HG02938 (cell line): Measurements from ENCODE around the gene IFIT1B.

ENCODE experiments used
- ATAC-seq: cut with Tn5 transposase; IDR thresholded peaks from one replicate; pipeline ENCODE4 v1.9.1; 2021; ENCODE audit warnings: mild to moderate bottlenecking, moderate library complexity; ENCODE audit not compliant: unreplicated experiment

Gene IFIT1B

GRCh38 chr10:89347701-89348457 is 30.0 kb upstream of the IFIT1B start:
- ATAC-seq = no peak

GRCh38 chr10:89348481-89348880 is 29.4 kb upstream of the IFIT1B start:
- no peak for ATAC-seq

- ATAC-seq = no peak
Measured at GRCh38 chr10:89348975-89349374, 28.9 kb upstream of the IFIT1B start.

- ATAC-seq = peak; percentile 32
Measured at GRCh38 chr10:89350631-89351315, 27.1 kb upstream of the IFIT1B start.

GRCh38 chr10:89351412-89351779 is 26.5 kb upstream of the IFIT1B start:
- ATAC-seq = peak; percentile 88

GRCh38 chr10:89351780-89352597 is 25.9 kb upstream of the IFIT1B start:
- no peak for ATAC-seq

GRCh38 chr10:89352802-89353201 is 25.1 kb upstream of the IFIT1B start:
- no peak for ATAC-seq

GRCh38 chr10:89355394-89355931 is 22.4 kb upstream of the IFIT1B start:
- no peak for ATAC-seq

GRCh38 chr10:89357096-89357495 is 20.8 kb upstream of the IFIT1B start:
- no peak for ATAC-seq

- ATAC-seq = no peak
Measured at GRCh38 chr10:89357975-89358374, 19.9 kb upstream of the IFIT1B start.

GRCh38 chr10:89360157-89360556 is 17.7 kb upstream of the IFIT1B start:
- ATAC-seq = no peak

- ATAC-seq = no peak
Measured at GRCh38 chr10:89362929-89363328, 14.9 kb upstream of the IFIT1B start.

GRCh38 chr10:89363729-89364442 is 14.0 kb upstream of the IFIT1B start:
- peak; percentile 37 for ATAC-seq

- peak; percentile 23 for ATAC-seq
Measured at GRCh38 chr10:89364531-89364930, 13.3 kb upstream of the IFIT1B start.

GRCh38 chr10:89367529-89367928 is 10.3 kb upstream of the IFIT1B start:
- peak; percentile 80 for ATAC-seq

GRCh38 chr10:89368129-89368528 is 9.7 kb upstream of the IFIT1B start:
- ATAC-seq = no peak

- no peak for ATAC-seq
Measured at GRCh38 chr10:89369156-89370105, 8.4 kb upstream of the IFIT1B start.

GRCh38 chr10:89371079-89371478 is 6.8 kb upstream of the IFIT1B start:
- ATAC-seq = no peak

GRCh38 chr10:89371987-89372386 is 5.9 kb upstream of the IFIT1B start:
- ATAC-seq = no peak
